AG10803 (cell line): ENCODE measurements around the gene SPDYE3.
"Not testable (repeated sequence)": the region's sequence is repeated elsewhere in the genome, so short reads cannot be mapped to it uniquely, and the experiment has no call there.

Experiments
- DNase-seq: peaks from one replicate; pipeline ENCODE4 v3.0.0; 2010; ENCODE audit warnings: low read depth
- H3K4me3 ChIP-seq: 2 replicates; pipeline ENCODE4 v1.5.1; 2011; ENCODE audit warnings: mild to moderate bottlenecking, low read length, control low read depth
- CTCF ChIP-seq: conservative IDR thresholded peaks from 2 replicates; pipeline ENCODE4 v1.5.1; 2011; ENCODE audit warnings: mild to moderate bottlenecking, low read length, control low read depth, inconsistent platforms

SPDYE3 gene

DNA sequence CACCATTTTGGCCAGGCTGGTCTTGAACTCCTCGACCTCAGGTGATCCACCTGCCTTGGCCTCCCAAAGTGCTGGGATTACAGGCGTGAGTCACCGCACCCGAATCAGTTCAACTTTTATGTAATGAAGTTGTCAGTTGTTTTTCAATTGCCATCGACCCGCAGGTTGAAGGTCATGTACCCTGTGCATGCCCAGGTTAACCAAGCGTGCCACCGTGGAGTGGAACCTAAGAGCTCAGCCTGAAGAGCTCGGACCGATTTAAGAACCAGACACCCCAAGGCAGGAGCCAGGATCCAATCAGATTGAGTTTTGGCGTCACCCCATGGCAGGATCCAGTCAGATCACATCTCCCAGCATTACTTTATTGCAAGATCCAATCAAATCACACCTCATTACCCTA, 19.4 kb downstream of the SPDYE3 start:
- DNase-seq, H3K4me3 ChIP-seq: not testable (repeated sequence)

DNA sequence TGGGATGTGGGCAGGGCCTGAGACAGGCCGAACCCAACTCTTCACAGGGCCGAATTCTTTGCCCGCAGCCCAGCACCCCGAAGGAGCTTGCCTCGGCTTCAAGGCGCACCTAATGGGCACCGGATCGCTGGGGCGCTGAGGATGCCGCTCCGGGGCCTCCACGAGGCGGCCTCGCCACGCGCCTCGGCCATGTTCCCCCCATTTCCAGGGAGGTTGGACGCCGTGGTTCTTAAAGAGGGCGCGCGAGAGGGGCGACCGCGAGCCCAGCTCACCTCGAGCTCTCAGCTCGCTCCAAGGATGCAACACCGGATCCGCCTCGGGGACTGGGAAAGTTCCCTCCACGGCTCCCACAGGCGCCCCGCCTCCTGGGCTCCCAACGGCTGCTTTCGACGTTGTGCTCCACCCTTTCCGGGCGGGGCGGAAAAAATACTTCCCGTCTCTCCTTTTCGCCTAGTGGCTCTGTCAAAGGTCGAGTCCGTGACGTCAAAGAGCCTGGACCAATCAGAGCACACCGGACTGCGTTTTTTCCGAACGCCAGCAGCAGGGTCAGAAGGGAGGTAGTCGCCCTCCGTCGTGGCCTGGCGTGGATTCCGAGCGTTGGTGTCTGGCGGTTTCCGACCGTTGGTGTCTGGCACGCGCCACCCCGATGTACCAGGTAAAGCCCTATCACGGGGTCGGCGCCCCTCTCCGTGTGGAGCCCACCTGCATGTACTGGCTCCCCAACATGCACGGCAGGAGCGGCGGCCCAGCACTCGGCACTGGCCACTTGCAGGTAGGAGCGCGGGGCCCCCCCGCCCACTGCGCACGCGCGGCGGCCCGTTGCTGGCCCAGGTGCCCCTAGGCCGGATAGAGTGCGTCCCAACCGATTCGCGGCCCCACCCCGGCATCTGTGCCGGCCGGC, 28.3 kb downstream of the SPDYE3 start:
- peak; percentile 89 for DNase-seq
- H3K4me3 ChIP-seq: peak overlapping the region; percentile 75

GRCh38 chr7:100338083-100338696, 30.7 kb downstream of the SPDYE3 start:
- DNase-seq, H3K4me3 ChIP-seq: not testable (repeated sequence)

GRCh38 chr7:100341286-100341685, 33.8 kb downstream of the SPDYE3 start:
- not testable (repeated sequence) for H3K4me3 ChIP-seq, DNase-seq

- H3K4me3 ChIP-seq: no peak overlapping the region
- no peak for DNase-seq
- no peak for TF ChIP-seq CTCF
Observed at GRCh38 chr7:100342765-100343164, 35.3 kb downstream of the SPDYE3 start.

DNA sequence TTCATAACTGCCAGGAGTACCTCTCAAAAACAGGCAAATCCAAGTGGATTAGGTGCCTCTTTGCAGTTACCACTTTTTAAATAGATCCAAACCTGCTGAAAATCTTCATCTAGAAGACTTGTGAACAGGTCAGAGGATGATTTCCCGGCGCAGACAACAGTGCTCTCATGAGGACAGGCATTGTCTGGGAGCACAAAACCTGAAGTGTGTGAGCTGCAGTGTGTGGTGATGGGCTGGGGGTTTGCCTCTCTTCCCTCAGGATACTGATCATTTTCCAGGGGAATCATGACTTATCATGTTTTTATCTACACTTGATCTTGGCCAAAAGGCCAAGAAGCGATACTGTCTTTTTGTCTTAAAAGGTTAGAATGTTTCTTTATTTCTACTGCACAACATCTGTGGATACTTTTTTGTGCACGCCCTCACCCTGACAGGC, 36.6 kb downstream of the SPDYE3 start:
- not testable (repeated sequence) for H3K4me3 ChIP-seq

GRCh38 chr7:100344560-100345287, 37.2 kb downstream of the SPDYE3 start:
- not testable (repeated sequence) for H3K4me3 ChIP-seq
- TF ChIP-seq CTCF: peak; percentile 29
- DNase-seq: peak; percentile 33

More for the DNA sequence above, 36.6 kb downstream of the SPDYE3 start:
- DNase-seq: not testable (repeated sequence)

GRCh38 chr7:100345288-100345672, 37.8 kb downstream of the SPDYE3 start:
- DNase-seq: peak; percentile 45
- H3K4me3 ChIP-seq: not testable (repeated sequence)
- TF ChIP-seq CTCF: peak; percentile 45

DNA sequence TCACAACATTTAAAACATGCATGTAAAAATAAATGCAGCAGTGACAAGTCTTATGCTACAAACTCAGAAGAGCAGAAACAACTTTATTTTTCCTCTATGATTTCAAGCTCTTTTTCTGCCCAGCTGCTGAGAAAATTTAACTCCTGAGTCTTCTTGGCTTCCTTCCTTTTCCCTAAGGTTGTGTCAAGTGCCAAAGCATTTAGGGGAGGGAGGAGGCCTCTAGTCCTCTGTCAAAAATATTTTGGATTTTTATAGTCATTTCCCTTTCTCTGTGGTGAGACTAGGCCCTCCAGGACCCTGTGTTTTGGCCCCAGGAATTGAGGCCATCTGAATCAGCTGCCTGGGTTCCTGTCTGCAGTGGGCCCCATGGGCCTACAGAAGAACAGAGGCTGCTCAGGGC, 39.4 kb downstream of the SPDYE3 start:
- no peak overlapping the region for H3K4me3 ChIP-seq
- DNase-seq: no peak
- TF ChIP-seq CTCF: no peak
